Measurements from ENCODE around the gene CDRT4. TPM values are rescaled to one million over a fixed set of nuclear protein-coding genes. Genes with fewer than 3 reads are reported as not detected.
"Not testable (repeated sequence)": the region's sequence is repeated elsewhere in the genome, so short reads cannot be mapped to it uniquely, and the experiment has no call there.

CDRT4 gene
- total and polyA plus RNA-seq, 3 experiments from 2014 or later: 1.8 to 2.7 TPM; not detected in 1

DNA sequence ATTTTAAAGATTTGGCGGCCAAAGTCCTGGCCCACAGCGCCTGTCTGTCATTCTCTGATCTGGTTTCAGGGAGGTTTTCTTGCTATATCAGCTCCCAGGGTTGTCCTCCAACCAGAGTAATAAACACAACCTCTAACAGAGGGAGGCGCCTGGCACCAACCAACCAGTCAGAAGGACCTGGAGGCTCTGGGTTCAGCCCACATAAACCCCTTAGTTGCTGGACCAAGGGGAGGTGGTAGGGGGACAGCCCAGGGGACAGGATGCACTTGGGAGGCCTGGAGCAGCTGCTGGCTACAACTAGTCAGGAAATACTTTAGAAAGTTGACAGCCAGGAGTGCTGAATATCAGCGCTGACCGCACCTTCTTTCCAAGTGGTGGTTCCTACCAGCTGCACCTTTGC is 41.7 kb upstream of the CDRT4 start:
- no peaks in the 10 kb centered on the region for H3K27me3 ChIP-seq (ENCODE audit: insufficient read depth, low read length, poor library complexity, severe bottlenecking)
- H3K27ac ChIP-seq (ENCODE audit: low read depth, low read length): no peak overlapping the region
- no peaks in the 10 kb centered on the region for H3K9me3 ChIP-seq (ENCODE audit: low read length)
- peaks cover 0 to 1% of the 10 kb centered on the region in 2 donors for H3K27me3 Mint-ChIP-seq
- H3K9me3 Mint-ChIP-seq: no peaks in the 10 kb centered on the region
- no peak overlapping the region for H3K27ac Mint-ChIP-seq
- H3K4me3 ChIP-seq (ENCODE audit: low read length): no peak overlapping the region
- H3K4me1 Mint-ChIP-seq: peaks cover 0 to 5% (median 0%) of the 10 kb centered on the region in 3 donors
- no peak overlapping the region for H3K4me3 Mint-ChIP-seq
- CTCF ChIA-PET: no interaction called here
- peaks cover 10 to 52% (median 28%) of the 10 kb centered on the region in 3 donors for H3K36me3 Mint-ChIP-seq
- DNase-seq: no peak
- no peaks in the 10 kb centered on the region for H3K4me1 ChIP-seq (ENCODE audit: insufficient read depth, low read length)
- POLR2A ChIA-PET: no interaction called here
- no peaks in the 10 kb centered on the region for H3K36me3 ChIP-seq (ENCODE audit: insufficient read depth, low read length)

GRCh38 chr17:15508466-15508865 is 41.0 kb upstream of the CDRT4 start:
- no peak for DNase-seq
- no peak overlapping the region for H3K27ac ChIP-seq (ENCODE audit: low read depth, low read length)
- Mint-ChIP-seq H3K27me3 (no peaks in the 10 kb centered on the region), H3K36me3 (peaks cover 13 to 48% (median 26%) of the 10 kb centered on the region in 3 donors), H3K9me3 (no peaks in the 10 kb centered on the region), H3K4me3 (no peak overlapping the region), H3K27ac (peak overlapping the region in 1 of 8 donors; percentile 48), H3K4me1 (peaks cover 3 to 9% (median 3%) of the 10 kb centered on the region in 3 donors)
- H3K4me1 ChIP-seq (ENCODE audit: insufficient read depth, low read length): no peaks in the 10 kb centered on the region
- H3K9me3 ChIP-seq (ENCODE audit: low read length): no peaks in the 10 kb centered on the region
- ChIA-PET CTCF (no interaction called here), POLR2A (no interaction called here)
- no peak overlapping the region for H3K4me3 ChIP-seq (ENCODE audit: low read length)
- H3K27me3 ChIP-seq (ENCODE audit: insufficient read depth, low read length, poor library complexity, severe bottlenecking): no peaks in the 10 kb centered on the region
- no peaks in the 10 kb centered on the region for H3K36me3 ChIP-seq (ENCODE audit: insufficient read depth, low read length)

- no peaks in the 10 kb centered on the region for H3K9me3 ChIP-seq (ENCODE audit: low read length)
- no peak for DNase-seq
- no peaks in the 10 kb centered on the region for H3K27me3 ChIP-seq (ENCODE audit: insufficient read depth, low read length, poor library complexity, severe bottlenecking)
- POLR2A ChIA-PET: no interaction called here
- no peak overlapping the region for H3K4me3 ChIP-seq (ENCODE audit: low read length)
- CTCF ChIA-PET: no interaction called here
- Mint-ChIP-seq H3K36me3 (peaks cover 14 to 45% (median 26%) of the 10 kb centered on the region in 3 donors), H3K9me3 (no peaks in the 10 kb centered on the region), H3K27ac (no peak overlapping the region), H3K27me3 (no peaks in the 10 kb centered on the region), H3K4me3 (no peak overlapping the region), H3K4me1 (peaks cover 8 to 12% (median 9%) of the 10 kb centered on the region in 3 donors)
- no peaks in the 10 kb centered on the region for H3K36me3 ChIP-seq (ENCODE audit: insufficient read depth, low read length)
- H3K27ac ChIP-seq (ENCODE audit: low read depth, low read length): no peak overlapping the region
- no peaks in the 10 kb centered on the region for H3K4me1 ChIP-seq (ENCODE audit: insufficient read depth, low read length)
These were observed 40.5 kb upstream of the CDRT4 start for GRCh38 chr17:15507896-15508295.

GRCh38 chr17:15507001-15507400 is 39.6 kb upstream of the CDRT4 start:
- Mint-ChIP-seq H3K4me3 (no peak overlapping the region), H3K9me3 (no peaks in the 10 kb centered on the region), H3K27me3 (no peaks in the 10 kb centered on the region), H3K36me3 (peaks cover 14 to 46% (median 26%) of the 10 kb centered on the region in 3 donors), H3K27ac (no peak overlapping the region), H3K4me1 (peaks cover 12 to 13% (median 12%) of the 10 kb centered on the region in 3 donors)
- H3K27me3 ChIP-seq (ENCODE audit: insufficient read depth, low read length, poor library complexity, severe bottlenecking): no peaks in the 10 kb centered on the region
- H3K9me3 ChIP-seq (ENCODE audit: low read length): no peaks in the 10 kb centered on the region
- no peak for DNase-seq
- no peaks in the 10 kb centered on the region for H3K4me1 ChIP-seq (ENCODE audit: insufficient read depth, low read length)
- ChIA-PET CTCF (no interaction called here), POLR2A (no interaction called here)
- no peaks in the 10 kb centered on the region for H3K36me3 ChIP-seq (ENCODE audit: insufficient read depth, low read length)
- no peak overlapping the region for H3K27ac ChIP-seq (ENCODE audit: low read depth, low read length)
- H3K4me3 ChIP-seq (ENCODE audit: low read length): no peak overlapping the region

DNA sequence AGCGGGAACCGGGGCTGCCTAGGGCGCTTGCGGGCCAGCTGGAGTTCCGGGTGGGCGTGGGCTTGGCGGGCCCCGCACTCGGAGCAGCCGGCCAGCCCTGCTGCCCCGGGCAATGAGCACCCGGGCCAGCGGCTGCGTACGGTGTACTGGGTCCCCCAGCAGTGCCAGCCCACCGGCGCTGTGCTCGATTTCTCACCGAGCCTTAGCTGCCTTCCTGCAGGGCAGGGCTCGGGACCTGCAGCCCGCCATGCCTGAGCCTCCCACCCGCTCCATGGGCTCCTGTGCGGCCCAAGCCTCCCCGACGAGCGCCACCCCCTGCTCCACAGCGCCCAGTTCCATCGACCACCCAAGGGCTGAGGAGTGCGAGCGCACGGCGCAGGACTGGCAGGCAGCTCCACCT is 38.3 kb upstream of the CDRT4 start:
- H3K27ac ChIP-seq (ENCODE audit: low read depth, low read length); H3K36me3 ChIP-seq (ENCODE audit: insufficient read depth, low read length); H3K27me3 Mint-ChIP-seq; H3K4me3 ChIP-seq (ENCODE audit: low read length); CTCF ChIA-PET; H3K27me3 ChIP-seq (ENCODE audit: insufficient read depth, low read length, poor library complexity, severe bottlenecking); H3K9me3 ChIP-seq (ENCODE audit: low read length); POLR2A ChIA-PET; H3K4me1 ChIP-seq (ENCODE audit: insufficient read depth, low read length); DNase-seq; H3K27ac Mint-ChIP-seq; H3K9me3 Mint-ChIP-seq; H3K4me3 Mint-ChIP-seq: not testable (repeated sequence)
- Mint-ChIP-seq H3K4me1 (peaks cover 12 to 13% (median 12%) of the 10 kb centered on the region in 3 donors), H3K36me3 (peaks cover 19 to 51% (median 28%) of the 10 kb centered on the region in 3 donors)

DNA sequence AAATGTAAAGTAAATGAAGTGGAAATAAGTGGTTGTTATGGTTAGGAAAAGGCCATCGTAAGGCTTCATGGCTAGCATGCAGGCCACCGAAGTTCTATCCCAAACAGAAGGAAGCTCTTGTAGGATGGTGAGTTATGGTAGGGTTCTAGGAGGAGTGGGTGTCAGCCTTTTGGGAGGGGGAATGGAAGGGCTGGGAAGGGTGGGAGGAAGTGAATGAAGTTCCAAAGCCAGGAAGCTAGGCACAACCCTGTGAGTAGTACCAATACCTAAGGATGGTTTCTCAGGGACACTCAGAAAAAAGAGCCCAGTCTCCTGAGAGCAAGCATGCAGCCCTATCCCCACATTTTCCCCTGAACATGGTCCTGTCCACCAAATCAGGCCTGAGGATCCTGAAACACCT is 36.3 kb upstream of the CDRT4 start:
- H3K4me3 ChIP-seq (ENCODE audit: low read length): no peak overlapping the region
- Mint-ChIP-seq H3K4me3 (no peak overlapping the region), H3K9me3 (no peaks in the 10 kb centered on the region), H3K36me3 (peaks cover 22 to 57% (median 27%) of the 10 kb centered on the region in 3 donors), H3K27ac (peak overlapping the region in 2 of 8 donors; percentile 61 to 72), H3K27me3 (no peaks in the 10 kb centered on the region), H3K4me1 (peaks cover 12 to 14% (median 12%) of the 10 kb centered on the region in 3 donors)
- no peaks in the 10 kb centered on the region for H3K9me3 ChIP-seq (ENCODE audit: low read length)
- ChIA-PET CTCF (interaction anchor here (1.1 kb wide), 1 partner anchor 202 kb away, joined by 3 read pairs; no protein-coding TSS in a partner anchor), POLR2A (interaction anchor here (0.6 to 0.7 kb wide), 2 partner anchors 59 to 91 kb away, joined by 3 to 5 read pairs; no protein-coding TSS in a partner anchor)
- no peak for DNase-seq
- no peaks in the 10 kb centered on the region for H3K4me1 ChIP-seq (ENCODE audit: insufficient read depth, low read length)
- no peaks in the 10 kb centered on the region for H3K36me3 ChIP-seq (ENCODE audit: insufficient read depth, low read length)
- no peak overlapping the region for H3K27ac ChIP-seq (ENCODE audit: low read depth, low read length)
- H3K27me3 ChIP-seq (ENCODE audit: insufficient read depth, low read length, poor library complexity, severe bottlenecking): no peaks in the 10 kb centered on the region

DNA sequence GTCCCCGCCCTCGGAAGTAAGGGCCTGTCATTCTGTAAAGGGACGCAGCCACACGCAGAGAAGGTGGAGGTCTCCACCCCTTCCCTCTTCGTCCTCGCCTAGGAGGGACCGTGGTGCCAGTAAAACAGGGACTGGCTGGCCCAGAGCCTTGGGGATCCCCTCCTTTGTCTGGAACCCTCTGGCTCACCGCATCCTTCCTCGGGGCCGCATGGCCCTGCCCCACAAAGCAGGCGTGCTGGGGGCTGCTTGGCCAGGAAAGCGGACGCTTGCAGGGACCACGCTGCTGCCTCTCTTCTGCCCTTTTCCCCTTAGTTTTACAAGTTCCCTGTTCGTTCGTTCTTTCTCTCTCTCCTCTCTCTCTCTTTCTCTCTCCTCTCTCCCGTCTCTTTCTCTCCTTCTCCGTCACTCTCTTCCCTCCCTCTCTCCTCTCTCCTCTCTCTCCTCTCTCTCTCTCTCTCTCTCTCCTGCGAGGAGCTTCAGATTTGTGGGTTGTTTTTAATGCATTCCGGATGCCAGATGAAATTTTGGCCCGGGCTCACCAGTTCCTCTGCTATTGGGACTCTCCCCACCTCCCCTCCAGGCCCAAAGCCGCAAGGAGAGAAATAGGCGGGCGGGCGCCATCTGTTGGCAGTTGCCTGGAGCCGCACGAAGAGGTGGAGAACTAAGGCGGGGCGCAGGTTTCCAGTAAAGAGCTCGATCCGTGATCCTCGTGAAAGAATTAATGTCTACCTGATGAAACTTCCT is 35.1 kb upstream of the CDRT4 start:
- CTCF ChIA-PET: interaction anchor here (1.1 to 1.7 kb wide), 2 partner anchors 201 to 244 kb away, joined by 3 to 4 read pairs; no protein-coding TSS in a partner anchor
- Histone ChIP-seq H3K27ac (ENCODE audit: low read depth, low read length) (no peak overlapping the region), H3K36me3 (ENCODE audit: insufficient read depth, low read length) (no peaks in the 10 kb centered on the region), H3K9me3 (ENCODE audit: low read length) (no peaks in the 10 kb centered on the region), H3K4me1 (ENCODE audit: insufficient read depth, low read length) (no peaks in the 10 kb centered on the region), H3K27me3 (ENCODE audit: insufficient read depth, low read length, poor library complexity, severe bottlenecking) (no peaks in the 10 kb centered on the region), H3K4me3 (ENCODE audit: low read length) (no peak overlapping the region)
- Mint-ChIP-seq H3K27ac (peak overlapping the region in 2 of 8 donors; percentile 61 to 76), H3K27me3 (no peaks in the 10 kb centered on the region), H3K4me1 (peaks cover 12 to 14% (median 12%) of the 10 kb centered on the region in 3 donors), H3K4me3 (no peak overlapping the region), H3K9me3 (no peaks in the 10 kb centered on the region), H3K36me3 (peaks cover 13 to 58% (median 22%) of the 10 kb centered on the region in 3 donors)
- peak; percentile 9 to 66 (median 19) for DNase-seq
- POLR2A ChIA-PET: no interaction called here

GRCh38 chr17:15501793-15502192 is 34.4 kb upstream of the CDRT4 start:
- H3K27ac Mint-ChIP-seq: no peak overlapping the region
- no peaks in the 10 kb centered on the region for H3K9me3 Mint-ChIP-seq
- Histone ChIP-seq H3K9me3 (ENCODE audit: low read length) (no peaks in the 10 kb centered on the region), H3K27ac (ENCODE audit: low read depth, low read length) (no peak overlapping the region), H3K36me3 (ENCODE audit: insufficient read depth, low read length) (no peaks in the 10 kb centered on the region), H3K4me3 (ENCODE audit: low read length) (no peak overlapping the region), H3K27me3 (ENCODE audit: insufficient read depth, low read length, poor library complexity, severe bottlenecking) (no peaks in the 10 kb centered on the region), H3K4me1 (ENCODE audit: insufficient read depth, low read length) (no peaks in the 10 kb centered on the region)
- POLR2A ChIA-PET: no interaction called here
- H3K36me3 Mint-ChIP-seq: peaks cover 13 to 58% (median 18%) of the 10 kb centered on the region in 3 donors
- CTCF ChIA-PET: interaction anchor here (1.7 kb wide), 1 partner anchor 244 kb away, joined by 4 read pairs; no protein-coding TSS in a partner anchor
- no peak overlapping the region for H3K4me3 Mint-ChIP-seq
- no peak for DNase-seq
- H3K4me1 Mint-ChIP-seq: peaks cover 12 to 14% (median 12%) of the 10 kb centered on the region in 3 donors
- no peaks in the 10 kb centered on the region for H3K27me3 Mint-ChIP-seq
